Prostate gland (tissue), 2 donors: Measurements from ENCODE around the gene NEMP1.

Source experiments
- POLR2A ChIP-seq: fragments of 450-650 bp; IDR thresholded peaks from one replicate; pipeline ENCODE4 v1.6.1; 2016; ENCODE audit warnings: antibody characterized with exemption, mild to moderate bottlenecking
- TF ChIP-seq, protein P1 (sequence below), 4 experiments: fragments of 200-600 bp in 2 of 4; fragments of 450-650 bp in 2 of 4; sonication (generic) in 2 of 4; IDR thresholded peaks; 1 replicate in 3 of 4; 2 replicates in 1 of 4; pipeline ENCODE4 v1.5.1; 2016 to 2019; ENCODE audit warnings: antibody characterized with exemption in 4 of 4, mild to moderate bottlenecking in 2 of 4, moderate library complexity in 2 of 4

DNA sequence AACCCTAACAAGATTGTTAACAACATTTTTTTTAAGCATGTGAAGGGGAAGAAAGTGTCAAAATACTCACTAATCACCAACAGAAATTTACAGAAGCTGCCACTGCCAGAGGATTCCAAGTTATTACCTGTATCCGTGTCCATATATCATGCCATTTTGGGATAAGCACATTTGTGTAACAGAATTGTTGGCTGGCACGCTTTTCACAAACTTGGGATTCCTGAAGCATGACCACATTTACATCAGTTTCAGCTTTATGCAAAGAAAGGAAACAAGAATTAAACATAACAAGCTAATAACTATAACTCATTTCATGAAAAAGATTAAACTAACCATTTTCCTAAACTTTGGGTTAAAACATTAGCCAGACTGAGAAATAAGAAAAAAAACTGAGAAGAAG, 5.9 kb downstream of the NEMP1 start:
- TF ChIP-seq, protein P1, sequence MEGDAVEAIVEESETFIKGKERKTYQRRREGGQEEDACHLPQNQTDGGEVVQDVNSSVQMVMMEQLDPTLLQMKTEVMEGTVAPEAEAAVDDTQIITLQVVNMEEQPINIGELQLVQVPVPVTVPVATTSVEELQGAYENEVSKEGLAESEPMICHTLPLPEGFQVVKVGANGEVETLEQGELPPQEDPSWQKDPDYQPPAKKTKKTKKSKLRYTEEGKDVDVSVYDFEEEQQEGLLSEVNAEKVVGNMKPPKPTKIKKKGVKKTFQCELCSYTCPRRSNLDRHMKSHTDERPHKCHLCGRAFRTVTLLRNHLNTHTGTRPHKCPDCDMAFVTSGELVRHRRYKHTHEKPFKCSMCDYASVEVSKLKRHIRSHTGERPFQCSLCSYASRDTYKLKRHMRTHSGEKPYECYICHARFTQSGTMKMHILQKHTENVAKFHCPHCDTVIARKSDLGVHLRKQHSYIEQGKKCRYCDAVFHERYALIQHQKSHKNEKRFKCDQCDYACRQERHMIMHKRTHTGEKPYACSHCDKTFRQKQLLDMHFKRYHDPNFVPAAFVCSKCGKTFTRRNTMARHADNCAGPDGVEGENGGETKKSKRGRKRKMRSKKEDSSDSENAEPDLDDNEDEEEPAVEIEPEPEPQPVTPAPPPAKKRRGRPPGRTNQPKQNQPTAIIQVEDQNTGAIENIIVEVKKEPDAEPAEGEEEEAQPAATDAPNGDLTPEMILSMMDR (IDR thresholded peaks at IDR 0.05) = no peak
- no peak for TF ChIP-seq POLR2A
